K562 (cell line): ENCODE data around the gene TUBGCP6. TPM values are rescaled to one million over a fixed set of nuclear protein-coding genes. Genes with fewer than 3 reads are reported as not detected.

Source experiments
- ATAC-seq: fragments of 200-7000 bp; cut with Tn5 transposase; 3 replicates; pipeline ENCODE4 v1.9.1; 2020; ENCODE audit warnings: moderate library complexity
- BruUV-seq: library from RNA; stranded (reverse); fragments of 400-500 nt; replicated peaks from 2 replicates; lab custom pipeline; 2021; lab: Mats Ljungman, UMichigan
- CTCF ChIA-PET: fragments of 300-600 bp; formaldehyde crosslinking; extraction: SDS; loops from one replicate; lab custom pipeline; 2021; ENCODE audit warnings: low intra/inter-chr PET ratio; lab: Yijun Ruan, JAX
- POLR2A ChIA-PET: fragments of 300-600, 350-650 bp; sonication (Branson Sonifier 250); formaldehyde crosslinking; extraction: SDS; loops from one replicate; lab custom pipeline; 2021; ENCODE audit warnings: antibody characterized with exemption, inconsistent platforms; lab: Yijun Ruan, JAX
- DNase-seq, 4 experiments: peaks; one replicate each; pipeline versions ENCODE4 v3.0.0 to v3.0.0-alpha.2; 2011 to 2018; ENCODE audit warnings: low spot score in 3 of 4, mixed read lengths in 3 of 4; ENCODE audit errors: extremely low read depth in 1 of 4
- FAIRE-seq: peaks from 2 replicates; lab custom pipeline; 2011; peaks lifted over from hg19 to GRCh38; lab: Jason Lieb, UNC
- H2AFZ ChIP-seq: 2 replicates; pipeline ENCODE4 v1.6.0; 2011; ENCODE audit warnings: low read depth, low read length, control low read depth, inconsistent platforms
- H3K27ac ChIP-seq: fragments of 200-600 bp; 3 replicates; pipeline ENCODE4 v1.8.0; 2011; ENCODE audit warnings: low read depth, mild to moderate bottlenecking, control low read depth, inconsistent platforms, low read length, moderate library complexity, mixed read lengths; ENCODE audit errors: extremely low read depth
- H3K27me3 ChIP-seq, 2 experiments: fragments of 300-600 bp in 1 of 2; 2 replicates in 1 of 2; 3 replicates in 1 of 2; pipeline versions ENCODE4 v1.6.0 to v1.8.0; 2011; ENCODE audit warnings: inconsistent platforms in 2 of 2, low read length in 2 of 2, mild to moderate bottlenecking in 1 of 2, mixed read lengths in 1 of 2, moderate library complexity in 1 of 2; ENCODE audit not compliant: control insufficient read depth in 2 of 2, insufficient read depth in 2 of 2
- H3K36me3 ChIP-seq: fragments of 300-600 bp; 3 replicates; pipeline ENCODE4 v1.8.0; 2011; ENCODE audit warnings: mild to moderate bottlenecking, low read length, inconsistent platforms; ENCODE audit not compliant: control insufficient read depth, insufficient read depth
- H3K4me1 ChIP-seq, 2 experiments: fragments of 200-600 bp in 1 of 2; replicated peaks in 1 of 2; 2 replicates in 1 of 2; 3 replicates in 1 of 2; pipeline versions ENCODE4 v1.5.1 to v1.8.0; 2011; ENCODE audit warnings: inconsistent platforms in 2 of 2, low read length in 2 of 2, mild to moderate bottlenecking in 1 of 2, mixed read lengths in 1 of 2, moderate library complexity in 1 of 2; ENCODE audit not compliant: control insufficient read depth in 2 of 2, insufficient read depth in 2 of 2
- H3K4me2 ChIP-seq: 2 replicates; pipeline ENCODE4 v1.6.1; 2011; ENCODE audit warnings: low read length, control low read depth, inconsistent platforms, mixed read lengths; ENCODE audit not compliant: insufficient read depth
- H3K4me3 ChIP-seq: fragments of 200-600 bp; sonication (generic), shearing (Covaris generic); 2 replicates; pipeline ENCODE4 v1.5.1; 2016; ENCODE audit warnings: control low read depth, inconsistent platforms
- H3K79me2 ChIP-seq: fragments of 200-600 bp; 3 replicates; pipeline ENCODE4 v1.8.0; 2011; ENCODE audit warnings: low read length, inconsistent platforms; ENCODE audit not compliant: control insufficient read depth, insufficient read depth
- H3K9ac ChIP-seq, 2 experiments: 2 replicates each; pipeline versions ENCODE4 v1.6.0 to v1.6.1; 2011; ENCODE audit warnings: low read depth in 2 of 2, low read length in 2 of 2, control low read depth in 1 of 2, inconsistent platforms in 1 of 2, mild to moderate bottlenecking in 1 of 2, mixed read lengths in 1 of 2; ENCODE audit not compliant: insufficient read depth in 1 of 2
- H3K9me1 ChIP-seq: one replicate; pipeline ENCODE4 v1.6.0; 2011; ENCODE audit warnings: inconsistent platforms, mild to moderate bottlenecking, low read length, moderate library complexity; ENCODE audit not compliant: control insufficient read depth, insufficient read depth
- H3K9me3 ChIP-seq: replicated peaks from 2 replicates; pipeline ENCODE4 v1.5.1; 2011; ENCODE audit warnings: low read depth, low read length, inconsistent platforms; ENCODE audit not compliant: control insufficient read depth, insufficient read depth
- H4K20me1 ChIP-seq: replicated peaks from 2 replicates; pipeline ENCODE4 v1.6.1; 2011; ENCODE audit warnings: low read length, inconsistent platforms, mixed read lengths; ENCODE audit not compliant: control insufficient read depth, insufficient read depth
- CREB1 ChIP-seq, 2 experiments: sonication (generic) in 1 of 2; formaldehyde crosslinking in 1 of 2; IDR thresholded peaks; 2 replicates each; pipeline versions ENCODE4 v1.6.1 to v1.8.0; 2012 to 2022; ENCODE audit warnings: inconsistent platforms in 1 of 2, mild to moderate bottlenecking in 1 of 2, missing genetic modification reagents in 1 of 2, moderate library complexity in 1 of 2
- ELF4 ChIP-seq: fragments of 450-650 bp; formaldehyde crosslinking; IDR thresholded peaks from 2 replicates; pipeline ENCODE4 v1.4.0; 2022; ENCODE audit warnings: missing genetic modification characterization
- GTF2A2 ChIP-seq: IDR thresholded peaks from 2 replicates; pipeline ENCODE4 v1.6.1; 2016; ENCODE audit warnings: mild to moderate bottlenecking, missing genetic modification characterization, missing compliant biosample characterization
- NELFE ChIP-seq: IDR thresholded peaks from 2 replicates; pipeline ENCODE4 v1.6.1; 2011; ENCODE audit warnings: mild to moderate bottlenecking; ENCODE audit not compliant: insufficient read depth, insufficient read length
- RBFOX2 ChIP-seq: fragments of 200-400 bp; formaldehyde crosslinking; IDR thresholded peaks from 2 replicates; pipeline ENCODE4 v1.6.1; 2017; ENCODE audit warnings: low read depth, mild to moderate bottlenecking, low read length, moderate library complexity
- SMARCE1 ChIP-seq: fragments of 450-650 bp; IDR thresholded peaks from 2 replicates; pipeline ENCODE4 v1.7.1; 2016; ENCODE audit warnings: mild to moderate bottlenecking
- WGBS: fragments of 100-300 bp; shearing (Covaris generic); methylation state at CpG from one replicate; pipeline ENCODE4 v1.1.6; 2016; ENCODE audit warnings: low coverage, mixed read lengths; ENCODE audit not compliant: insufficient coverage; ENCODE audit errors: missing lambda C conversion rate; 5-methylcytosine and 5-hydroxymethylcytosine counted together
- in situ Hi-C: fragments of 300-500 bp; cut with MboI; formaldehyde crosslinking; loops from 4 replicates; pipeline ENCODE4 v1.15.0; 2018; ENCODE audit warnings: inconsistent platforms, mixed read lengths
- intact Hi-C: fragments of 100-400 bp; cut with micrococcal nuclease; formaldehyde crosslinking; loops from 2 replicates; pipeline ENCODE4 v1.14.2; 2022
- polyA plus RNA-seq, 8 experiments: library from polyadenylated mRNA; depleted of rRNA in 4 of 8; stranded (reverse) in 5 of 8; unstranded in 3 of 8; fragments of >200 nt; fragmentation: Nextera tagmentation in 2 of 8; fragmentation: Illumina TruSeq in 1 of 8; extraction: Ambion mirVana in 2 of 8; extraction: Trizol in 1 of 8; gene quantifications; 2 replicates each; pipeline versions ENCODE4 v1.2.1 to v1.2.3, GENCODE V29; 2011 to 2014; ENCODE audit warnings: inconsistent platforms in 1 of 8, missing spikeins in 1 of 8
- total RNA-seq, 7 experiments: library from RNA; depleted of rRNA in 6 of 7; stranded (reverse); fragments of >200 nt in 6 of 7; fragmentation: Illumina TruSeq in 2 of 7; extraction: Trizol in 2 of 7; gene quantifications; 2 replicates each; pipeline versions ENCODE4 v1.2.1 to v1.2.3, GENCODE V29; 2011 to 2021; ENCODE audit warnings: low replicate concordance in 1 of 7
- TF ChIP-seq, protein P1 (sequence below), 2 experiments: fragments of 450-650 bp in 1 of 2; sonication (generic) in 1 of 2; formaldehyde crosslinking; conservative IDR thresholded peaks; 2 replicates each; pipeline versions ENCODE4 v1.4.0 to v1.8.1; 2020 to 2022; ENCODE audit warnings: mild to moderate bottlenecking in 1 of 2, missing genetic modification reagents in 1 of 2
- TF ChIP-seq, protein P2 (sequence below): fragments of 450-650 bp; IDR thresholded peaks from one replicate; pipeline ENCODE4 v1.6.1; 2018; ENCODE audit warnings: mild to moderate bottlenecking, moderate library complexity; ENCODE audit not compliant: partially characterized antibody

The TUBGCP6 gene
- total and polyA plus RNA-seq, 9 of the 15 experiments (the other 6 are each of a cell fraction or from before 2014, with no cell fraction given) = 0.76 to 33.0 (median 10.1) TPM

DNA sequence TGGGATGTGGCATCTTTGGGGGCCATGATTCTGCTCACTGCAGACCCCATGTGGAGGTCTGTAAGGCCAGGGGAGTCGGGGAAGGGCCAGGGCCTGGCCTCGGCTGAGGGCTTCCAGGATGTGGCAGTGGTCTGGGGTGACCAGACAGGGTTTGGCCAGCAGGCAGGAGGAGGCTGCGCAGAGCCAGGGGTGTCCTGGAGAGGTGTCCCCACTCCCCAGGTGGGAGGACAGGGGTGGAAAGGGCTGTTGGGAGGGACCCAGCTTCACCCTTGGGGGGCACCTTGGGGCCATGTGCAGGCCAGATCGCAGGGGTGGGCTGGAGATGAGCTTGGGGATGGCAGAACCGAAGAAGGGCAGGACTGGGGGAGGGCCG lies 70.9 kb downstream of the TUBGCP6 start:
- in situ Hi-C loops = no loop called here
- H3K36me3 ChIP-seq = no peaks in the 10 kb centered on the region
- no peaks in the 10 kb centered on the region for H3K9me1 ChIP-seq
- BruUV-seq = no TSS peak
- no peak for TF ChIP-seq SMARCE1
- no peak for TF ChIP-seq CREB1 (IDR thresholded peaks at IDR 0.05)
- TF ChIP-seq CREB1 (CRISPR knock-in tag; IDR thresholded peaks at IDR 0.05) = no peak
- TF ChIP-seq, protein P1, sequence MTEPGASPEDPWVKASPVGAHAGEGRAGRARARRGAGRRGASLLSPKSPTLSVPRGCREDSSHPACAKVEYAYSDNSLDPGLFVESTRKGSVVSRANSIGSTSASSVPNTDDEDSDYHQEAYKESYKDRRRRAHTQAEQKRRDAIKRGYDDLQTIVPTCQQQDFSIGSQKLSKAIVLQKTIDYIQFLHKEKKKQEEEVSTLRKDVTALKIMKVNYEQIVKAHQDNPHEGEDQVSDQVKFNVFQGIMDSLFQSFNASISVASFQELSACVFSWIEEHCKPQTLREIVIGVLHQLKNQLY (CRISPR knock-in tag; conservative IDR thresholded peaks at IDR 0.05) = no peak
- peak; percentile 15; the same call in 1 of the 2 replicates for TF ChIP-seq RBFOX2
- no peak for TF ChIP-seq GTF2A2 (tag)
- TF ChIP-seq, protein P2, sequence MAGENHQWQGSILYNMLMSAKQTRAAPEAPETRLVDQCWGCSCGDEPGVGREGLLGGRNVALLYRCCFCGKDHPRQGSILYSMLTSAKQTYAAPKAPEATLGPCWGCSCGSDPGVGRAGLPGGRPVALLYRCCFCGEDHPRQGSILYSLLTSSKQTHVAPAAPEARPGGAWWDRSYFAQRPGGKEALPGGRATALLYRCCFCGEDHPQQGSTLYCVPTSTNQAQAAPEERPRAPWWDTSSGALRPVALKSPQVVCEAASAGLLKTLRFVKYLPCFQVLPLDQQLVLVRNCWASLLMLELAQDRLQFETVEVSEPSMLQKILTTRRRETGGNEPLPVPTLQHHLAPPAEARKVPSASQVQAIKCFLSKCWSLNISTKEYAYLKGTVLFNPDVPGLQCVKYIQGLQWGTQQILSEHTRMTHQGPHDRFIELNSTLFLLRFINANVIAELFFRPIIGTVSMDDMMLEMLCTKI = no peak
- TF ChIP-seq NELFE = no peak
- TF ChIP-seq ELF4 (CRISPR knock-in tag) = no peak
- TF ChIP-seq, all 486 proteins: peak for 1
- CTCF ChIA-PET = no interaction called here
- peaks cover 8 to 60% of the 10 kb centered on the region in 2 experiments; a peak in 4 of 5 replicates for H3K4me1 ChIP-seq
- FAIRE-seq = no peak
- ATAC-seq = no peak
- no peak overlapping the region; a peak in 1 of 4 replicates for H3K9ac ChIP-seq
- intact Hi-C loops = no loop called here
- H3K4me3 ChIP-seq = no peak overlapping the region
- no peak overlapping the region for H3K27ac ChIP-seq
- H3K79me2 ChIP-seq = no peaks in the 10 kb centered on the region
- no peaks in the 10 kb centered on the region for H4K20me1 ChIP-seq
- H3K9me3 ChIP-seq = no peaks in the 10 kb centered on the region
- DNase-seq = no peak
- H2AFZ ChIP-seq = no peak overlapping the region
- H3K27me3 ChIP-seq = no peaks in the 10 kb centered on the region
- 59% methylated on average over 4 of the region's 6 CpGs for WGBS
- no peak overlapping the region for H3K4me2 ChIP-seq
- POLR2A ChIA-PET = interaction anchor here (1.1 kb wide), 1 partner anchor 13 kb away, joined by 3 read pairs; no protein-coding TSS in a partner anchor
